BLaER1 treated with 17β-estradiol and CSF1 and Interleukin-3, amounts not matched to agents 10 nM and 100 nM (cell line): ENCODE results near the gene MAGI1.
"Not testable (repeated sequence)": the region's sequence is repeated elsewhere in the genome, so short reads cannot be mapped to it uniquely, and the experiment has no call there.

Experiments used
- H3K27ac ChIP-seq, 11 experiments: shearing (Covaris generic); formaldehyde crosslinking; 2 replicates each; pipeline ENCODE4 v1.8.1; 2022
- H3K27me3 ChIP-seq, 11 experiments: shearing (Covaris generic); formaldehyde crosslinking; 2 replicates each; pipeline ENCODE4 v1.8.1; 2022
- H3K36me3 ChIP-seq, 11 experiments: shearing (Covaris generic); formaldehyde crosslinking; 2 replicates each; pipeline ENCODE4 v1.8.1; 2022
- H3K4me1 ChIP-seq, 10 experiments: shearing (Covaris generic); formaldehyde crosslinking; 2 replicates each; pipeline ENCODE4 v1.8.1; 2022
- H3K4me2 ChIP-seq, 11 experiments: shearing (Covaris generic); formaldehyde crosslinking; 2 replicates each; pipeline ENCODE4 v1.8.1; 2022
- H3K4me3 ChIP-seq, 10 experiments: shearing (Covaris generic); formaldehyde crosslinking; 2 replicates each; pipeline ENCODE4 v1.8.1; 2022
- H3K9ac ChIP-seq, 11 experiments: shearing (Covaris generic); formaldehyde crosslinking; 2 replicates each; pipeline ENCODE4 v1.8.1; 2022
- H3K9me3 ChIP-seq, 11 experiments: shearing (Covaris generic); formaldehyde crosslinking; replicated peaks in 1 of 11; 2 replicates each; pipeline ENCODE4 v1.8.1; 2022
- H4K20me1 ChIP-seq, 11 experiments: shearing (Covaris generic); formaldehyde crosslinking; 2 replicates each; pipeline ENCODE4 v1.8.1; 2022
- Cebpa-rat ChIP-seq, 11 experiments: shearing (Covaris generic); IDR thresholded peaks; 2 replicates each; pipeline ENCODE4 v1.8.1; 2022

Gene MAGI1

DNA sequence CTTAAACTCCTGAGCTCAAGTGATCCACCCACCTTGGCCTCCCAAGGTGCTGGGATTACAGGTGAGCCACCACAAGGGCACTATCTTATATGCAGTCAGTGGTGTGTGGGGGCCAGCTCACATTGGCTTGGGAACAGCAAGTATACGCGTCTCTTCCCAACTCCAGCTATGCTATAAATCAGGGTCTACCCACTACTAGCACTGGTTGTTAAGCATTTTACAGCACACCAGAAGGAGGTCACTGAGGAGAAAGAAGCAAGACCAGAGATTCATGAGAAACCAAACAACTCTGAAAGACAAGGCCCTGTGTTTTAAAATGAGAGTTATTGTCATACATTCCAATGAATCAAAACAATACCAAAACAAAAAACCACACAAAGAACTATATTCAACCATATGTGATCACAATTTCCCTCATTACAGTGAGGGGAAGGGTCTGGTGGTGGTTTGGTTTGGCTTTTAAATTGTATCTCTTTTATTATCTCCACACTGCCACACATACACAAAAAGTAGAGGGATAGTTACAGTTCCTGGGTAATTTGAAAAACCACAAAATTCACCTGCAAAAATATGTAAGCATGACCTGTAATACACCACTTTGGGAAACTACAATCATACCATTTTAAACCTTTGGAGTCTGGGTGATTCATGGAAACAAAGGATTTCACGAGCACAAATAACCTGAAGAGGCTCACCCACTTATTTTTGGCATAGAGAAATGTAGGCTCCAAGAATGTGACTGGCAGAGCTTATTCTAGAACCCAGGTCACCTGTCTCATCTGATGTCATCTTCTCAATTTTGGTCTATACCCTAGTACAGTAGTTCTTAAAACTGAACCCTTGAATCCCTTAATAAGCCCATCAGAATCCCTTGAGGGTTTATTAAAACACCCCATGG is 5.2 kb downstream of the MAGI1 start:
- Histone ChIP-seq H4K20me1 (no peaks in the 10 kb centered on the region; a peak in 1 of 22 replicates), H3K4me2 (no peak overlapping the region), H3K4me3 (no peak overlapping the region), H3K9ac (no peak overlapping the region), H3K27ac (no peak overlapping the region), H3K27me3 (no peaks in the 10 kb centered on the region), H3K4me1 (peaks cover 7 to 31% (median 23%) of the 10 kb centered on the region in 10 experiments; a peak in 18 of 20 replicates), H3K9me3 (no peaks in the 10 kb centered on the region), H3K36me3 (no peaks in the 10 kb centered on the region)
- no peak for TF ChIP-seq Cebpa-rat (IDR thresholded peaks at IDR 0.05)

DNA sequence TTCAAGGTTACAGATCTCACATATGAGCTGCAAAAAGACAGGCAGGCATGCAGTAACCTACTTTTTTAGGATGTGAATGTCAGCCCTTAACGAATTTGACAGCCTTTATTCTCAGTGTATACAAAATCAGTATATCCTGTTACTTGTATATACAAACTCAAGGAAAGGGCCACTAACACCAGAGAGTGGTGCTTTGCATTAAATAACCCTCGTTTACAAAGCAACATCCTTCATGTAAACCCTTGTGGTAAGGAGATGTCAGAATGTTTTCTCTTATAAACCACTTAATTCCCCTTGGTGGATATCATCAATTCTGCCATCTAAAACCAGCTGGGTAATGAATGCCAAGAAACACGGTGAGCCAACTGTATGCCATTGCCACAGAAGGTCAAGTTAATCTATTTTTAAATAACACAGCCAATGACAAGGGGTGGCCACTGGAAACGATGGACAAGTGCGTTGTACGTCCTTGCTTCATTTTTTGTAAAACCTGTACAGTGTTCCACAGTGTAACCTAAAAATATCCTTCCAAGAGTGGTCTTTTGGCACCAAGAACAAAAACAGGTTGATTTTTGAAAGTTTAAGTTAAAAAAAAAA is 7.5 kb downstream of the MAGI1 start:
- Histone ChIP-seq H3K27me3 (no peaks in the 10 kb centered on the region), H3K4me1 (peaks cover 0 to 28% (median 18%) of the 10 kb centered on the region in 10 experiments; a peak in 12 of 20 replicates), H4K20me1 (no peaks in the 10 kb centered on the region; a peak in 1 of 22 replicates), H3K9me3 (no peaks in the 10 kb centered on the region; a peak in 1 of 22 replicates), H3K27ac (no peak overlapping the region), H3K9ac (no peak overlapping the region), H3K4me2 (no peak overlapping the region), H3K4me3 (no peak overlapping the region), H3K36me3 (no peaks in the 10 kb centered on the region)
- TF ChIP-seq Cebpa-rat (IDR thresholded peaks at IDR 0.05): no peak

DNA sequence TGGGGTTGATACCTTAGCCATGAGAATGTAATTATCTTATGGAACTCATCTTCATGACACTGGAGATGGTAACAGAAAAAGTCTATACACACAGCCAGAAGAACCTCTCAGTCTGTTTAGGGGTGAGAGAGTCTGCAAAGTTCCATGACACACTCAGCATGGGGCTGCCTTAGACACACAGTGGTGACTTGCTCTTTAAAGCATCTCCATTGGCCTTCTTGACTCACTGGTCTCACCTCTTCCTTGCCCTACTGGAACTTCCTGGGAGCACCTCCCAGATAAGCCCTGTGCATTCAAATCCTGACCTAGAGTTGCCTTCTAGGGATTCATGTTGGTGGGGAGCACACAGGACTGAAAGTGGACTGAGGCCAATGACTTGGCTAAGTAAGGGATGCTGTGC is 9.3 kb downstream of the MAGI1 start:
- no peak overlapping the region for H3K4me2 ChIP-seq
- no peak overlapping the region for H3K9ac ChIP-seq
- no peaks in the 10 kb centered on the region for H4K20me1 ChIP-seq
- H3K27ac ChIP-seq: no peak overlapping the region
- no peak for TF ChIP-seq Cebpa-rat (IDR thresholded peaks at IDR 0.05)
- peaks cover 0 to 17% (median 9%) of the 10 kb centered on the region in 10 experiments; a peak in 11 of 20 replicates for H3K4me1 ChIP-seq
- no peaks in the 10 kb centered on the region; a peak in 1 of 22 replicates for H3K9me3 ChIP-seq
- H3K27me3 ChIP-seq: no peaks in the 10 kb centered on the region
- no peaks in the 10 kb centered on the region for H3K36me3 ChIP-seq
- no peak overlapping the region for H3K4me3 ChIP-seq

DNA sequence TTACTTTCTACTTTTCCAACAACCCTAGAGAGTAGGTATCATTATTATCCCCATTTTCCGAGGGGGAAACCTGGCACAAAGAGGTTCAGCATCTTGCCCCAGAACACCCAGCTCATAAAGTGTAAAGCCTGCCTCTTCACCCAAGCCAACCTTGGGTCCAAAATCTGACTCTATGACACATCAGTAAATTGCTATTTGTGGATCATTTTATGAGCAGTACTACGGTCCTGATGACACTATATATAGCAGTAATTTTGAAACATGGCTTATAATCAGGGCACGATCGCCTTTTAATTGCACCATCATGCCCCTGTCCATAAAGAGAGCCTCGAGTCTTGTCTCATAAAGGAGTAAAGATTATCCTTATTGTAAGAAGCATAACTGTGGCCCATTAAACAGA is 9.7 kb downstream of the MAGI1 start:
- Histone ChIP-seq H3K9me3 (no peaks in the 10 kb centered on the region; a peak in 1 of 22 replicates), H3K36me3 (no peaks in the 10 kb centered on the region), H4K20me1 (no peaks in the 10 kb centered on the region), H3K4me2 (no peak overlapping the region; a peak in 1 of 22 replicates), H3K27ac (no peak overlapping the region), H3K27me3 (no peaks in the 10 kb centered on the region), H3K9ac (no peak overlapping the region), H3K4me1 (peaks cover 0 to 17% (median 9%) of the 10 kb centered on the region in 10 experiments; a peak in 11 of 20 replicates), H3K4me3 (no peak overlapping the region)
- no peak for TF ChIP-seq Cebpa-rat (IDR thresholded peaks at IDR 0.05)

DNA sequence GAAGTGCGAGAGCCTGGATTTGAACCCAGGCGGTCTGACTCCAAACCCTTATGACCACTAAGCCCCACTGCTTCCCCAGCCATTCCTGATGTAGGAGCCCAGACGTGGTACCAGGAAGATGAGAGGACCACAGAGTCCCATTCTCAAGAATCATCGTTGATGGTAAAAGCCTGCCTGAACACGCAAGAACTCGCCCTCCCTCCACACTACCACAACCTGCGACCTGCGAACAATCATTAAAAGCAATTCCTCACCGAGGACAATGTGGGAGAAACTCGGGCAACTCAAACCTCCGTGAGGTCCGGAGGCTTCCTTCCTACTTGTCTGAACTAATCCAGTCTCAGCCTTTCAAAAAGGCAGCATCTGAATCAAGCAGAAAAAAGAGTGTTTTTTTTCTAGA is 10.3 kb downstream of the MAGI1 start:
- Histone ChIP-seq H3K9me3 (no peaks in the 10 kb centered on the region; a peak in 1 of 22 replicates), H3K4me1 (peaks cover 0 to 17% (median 9%) of the 10 kb centered on the region in 10 experiments; a peak in 11 of 20 replicates), H3K9ac (no peak overlapping the region), H3K27ac (no peak overlapping the region), H3K27me3 (no peaks in the 10 kb centered on the region), H3K4me3 (no peak overlapping the region), H4K20me1 (no peaks in the 10 kb centered on the region), H3K36me3 (no peaks in the 10 kb centered on the region), H3K4me2 (peak overlapping the region in 5 of 11 experiments; percentile 28 to 54 (median 52); a peak in 8 of 22 replicates)
- TF ChIP-seq Cebpa-rat (IDR thresholded peaks at IDR 0.05): no peak

DNA sequence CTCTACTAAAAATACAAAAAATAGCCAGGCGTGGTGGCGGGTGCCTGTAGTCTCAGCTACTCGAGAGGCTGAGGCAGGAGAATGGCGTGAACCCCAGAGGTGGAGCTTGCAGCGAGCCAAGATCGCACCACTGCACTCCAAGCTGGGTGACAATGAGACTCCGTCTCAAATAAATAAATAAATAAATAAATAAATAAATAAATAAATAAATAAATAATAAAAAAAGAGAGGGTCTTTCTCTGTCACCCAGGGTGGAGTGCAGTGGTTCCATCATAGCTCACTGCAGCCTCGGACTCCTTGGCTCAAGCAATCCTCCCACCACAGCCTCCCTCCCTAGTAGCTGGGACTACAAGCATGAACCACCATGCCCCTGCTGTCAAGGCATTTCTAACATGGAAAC is 11.6 kb downstream of the MAGI1 start:
- peaks cover 0 to 17% (median 9%) of the 10 kb centered on the region in 10 experiments; a peak in 11 of 20 replicates for H3K4me1 ChIP-seq
- not testable (repeated sequence) for H3K9me3 ChIP-seq, H3K4me2 ChIP-seq, H4K20me1 ChIP-seq, H3K27ac ChIP-seq, H3K9ac ChIP-seq, H3K27me3 ChIP-seq, H3K36me3 ChIP-seq, H3K4me3 ChIP-seq

DNA sequence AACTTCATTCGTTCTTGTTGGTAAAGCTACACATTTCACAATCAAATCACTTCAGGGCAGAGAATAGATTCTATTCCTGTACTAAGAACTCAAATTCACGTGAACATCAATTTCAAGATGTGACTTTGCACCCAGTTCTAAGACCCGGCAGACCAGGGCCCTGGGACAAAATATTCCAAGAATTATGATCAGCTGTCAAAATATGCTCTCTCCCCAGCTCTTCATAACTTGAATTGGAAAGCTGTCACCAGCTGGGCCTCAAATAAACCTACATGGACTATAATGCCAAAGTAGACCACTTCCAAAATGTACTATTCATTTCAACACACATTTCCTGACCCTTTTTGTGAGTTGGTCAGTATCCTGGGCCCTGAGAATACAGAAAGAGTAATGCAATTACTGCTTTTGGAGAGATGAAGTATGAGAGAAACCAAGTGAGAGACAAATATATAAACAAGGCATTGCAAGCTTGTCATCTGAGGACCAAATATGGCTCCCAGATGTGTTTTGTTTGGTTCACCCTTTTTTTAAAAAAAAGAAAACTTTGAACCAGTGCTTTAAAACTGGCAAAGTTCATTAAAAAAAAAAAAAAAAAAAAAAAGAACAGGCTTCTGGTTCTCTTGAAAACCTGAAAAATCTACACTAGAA is 14.9 kb downstream of the MAGI1 start:
- no peak for TF ChIP-seq Cebpa-rat (IDR thresholded peaks at IDR 0.05)
- H3K36me3 ChIP-seq: no peaks in the 10 kb centered on the region
- no peaks in the 10 kb centered on the region for H3K27me3 ChIP-seq
- no peak overlapping the region for H3K4me2 ChIP-seq
- H3K4me1 ChIP-seq: peaks cover 0 to 15% (median 9%) of the 10 kb centered on the region in 10 experiments; a peak in 11 of 20 replicates
- H3K27ac ChIP-seq: no peak overlapping the region
- no peaks in the 10 kb centered on the region; a peak in 1 of 22 replicates for H3K9me3 ChIP-seq
- no peak overlapping the region for H3K9ac ChIP-seq
- no peaks in the 10 kb centered on the region; a peak in 1 of 22 replicates for H4K20me1 ChIP-seq
- no peak overlapping the region for H3K4me3 ChIP-seq

DNA sequence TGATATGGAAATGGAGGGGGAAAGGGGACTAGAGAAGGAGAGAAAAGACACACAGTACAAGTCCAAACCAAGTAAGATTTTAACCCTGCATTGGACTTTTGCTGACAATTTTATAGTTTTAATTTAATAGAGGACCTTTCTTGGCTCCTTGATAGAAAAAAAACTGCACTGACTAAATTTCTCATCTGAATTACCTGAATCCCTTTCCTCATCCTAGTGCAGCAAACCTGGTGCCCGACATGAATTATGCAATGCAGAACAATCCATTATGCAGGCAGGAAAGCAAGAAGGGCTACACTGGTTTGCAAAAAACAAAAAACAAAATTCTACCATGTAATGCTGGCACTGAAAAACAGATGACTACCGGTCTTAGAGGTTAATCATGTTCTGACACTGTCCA is 15.5 kb downstream of the MAGI1 start:
- Histone ChIP-seq H4K20me1 (no peaks in the 10 kb centered on the region; a peak in 1 of 22 replicates), H3K4me3 (no peak overlapping the region), H3K4me2 (no peak overlapping the region), H3K9me3 (no peaks in the 10 kb centered on the region; a peak in 1 of 22 replicates), H3K36me3 (no peaks in the 10 kb centered on the region), H3K27ac (no peak overlapping the region), H3K4me1 (peaks cover 0 to 9% (median 7%) of the 10 kb centered on the region in 10 experiments; a peak in 11 of 20 replicates), H3K27me3 (no peaks in the 10 kb centered on the region), H3K9ac (no peak overlapping the region)
- no peak for TF ChIP-seq Cebpa-rat (IDR thresholded peaks at IDR 0.05)

DNA sequence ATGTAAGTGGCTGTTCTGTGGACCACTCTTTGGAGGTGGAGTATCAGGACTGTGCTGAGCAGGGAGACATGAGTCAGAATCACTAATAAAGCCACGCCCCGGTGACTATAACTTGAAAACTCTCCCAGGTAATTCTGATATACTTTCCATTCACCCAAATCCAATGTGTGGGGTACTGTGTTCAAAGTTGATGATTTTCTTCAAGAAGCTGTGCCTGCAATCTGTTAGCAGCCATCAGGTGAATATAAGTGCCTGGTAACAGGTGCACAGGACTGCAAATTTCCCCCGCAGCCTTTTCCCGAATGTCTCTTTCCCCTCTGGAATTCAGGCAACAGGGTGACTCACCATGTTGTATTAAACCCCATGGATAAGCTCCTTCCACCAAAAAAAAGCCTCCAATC is 17.0 kb downstream of the MAGI1 start:
- H3K4me2 ChIP-seq: no peak overlapping the region
- no peaks in the 10 kb centered on the region for H3K36me3 ChIP-seq
- H4K20me1 ChIP-seq: no peaks in the 10 kb centered on the region; a peak in 1 of 22 replicates
- H3K4me1 ChIP-seq: no peaks in the 10 kb centered on the region
- TF ChIP-seq Cebpa-rat (IDR thresholded peaks at IDR 0.05): no peak
- H3K4me3 ChIP-seq: no peak overlapping the region
- no peaks in the 10 kb centered on the region for H3K27me3 ChIP-seq
- no peak overlapping the region for H3K27ac ChIP-seq
- H3K9me3 ChIP-seq: no peaks in the 10 kb centered on the region; a peak in 1 of 22 replicates
- H3K9ac ChIP-seq: no peak overlapping the region
